Putamen (tissue), 1 donor: Measurements from ENCODE around the gene EIF2D.
"Not testable (repeated sequence)": the region's sequence is repeated elsewhere in the genome, so short reads cannot be mapped to it uniquely, and the experiment has no call there.

Experiments
- DNase-seq: peaks from one replicate; pipeline ENCODE4 v3.0.0-alpha.2; 2016; ENCODE audit warnings: low spot score

The EIF2D gene

GRCh38 chr1:206635080-206635977, 23.1 kb upstream of the EIF2D start, which contains the start of gene DYRK3:
TSS of gene DYRK3 (plus strand) at chr1:206635536. CDS start at chr1:206635704, 168 bp downstream.
- peak; percentile 89 for DNase-seq

GRCh38 chr1:206634365-206635079, 22.3 kb upstream of the EIF2D start:
- peak; percentile 84 for DNase-seq

- DNase-seq: no peak
Observed at GRCh38 chr1:206633708-206634121, 21.4 kb upstream of the EIF2D start.

- no peak for DNase-seq
Observed at GRCh38 chr1:206631085-206631509, 18.8 kb upstream of the EIF2D start.

GRCh38 chr1:206628916-206629315, 16.7 kb upstream of the EIF2D start:
- DNase-seq: no peak

GRCh38 chr1:206626396-206626795, 14.1 kb upstream of the EIF2D start:
- DNase-seq: not testable (repeated sequence)

GRCh38 chr1:206609229-206609991, 2.9 kb downstream of the EIF2D start:
- DNase-seq: no peak

- DNase-seq: no peak
Observed at GRCh38 chr1:206608108-206608698, 4.1 kb downstream of the EIF2D start.

- DNase-seq: no peak
Observed at GRCh38 chr1:206606867-206607266, 5.4 kb downstream of the EIF2D start.

GRCh38 chr1:206604861-206605260, 7.4 kb downstream of the EIF2D start:
- no peak for DNase-seq

- DNase-seq: no peak
Observed at GRCh38 chr1:206600527-206600926, 11.7 kb downstream of the EIF2D start.

GRCh38 chr1:206596319-206596666, 16.0 kb downstream of the EIF2D start:
- no peak for DNase-seq

GRCh38 chr1:206595581-206596318, 16.5 kb downstream of the EIF2D start:
- DNase-seq: no peak

- no peak for DNase-seq
Observed at GRCh38 chr1:206593351-206593925, 18.8 kb downstream of the EIF2D start.

GRCh38 chr1:206591696-206592095, 20.6 kb downstream of the EIF2D start:
- DNase-seq: no peak

GRCh38 chr1:206591226-206591625, 21.0 kb downstream of the EIF2D start:
- no peak for DNase-seq

- DNase-seq: no peak
Observed at GRCh38 chr1:206590025-206590758, 22.1 kb downstream of the EIF2D start.

- no peak for DNase-seq
Observed at GRCh38 chr1:206589206-206589605, 23.1 kb downstream of the EIF2D start.

GRCh38 chr1:206588492-206588891, 23.8 kb downstream of the EIF2D start:
- DNase-seq: no peak

GRCh38 chr1:206587904-206588303, 24.4 kb downstream of the EIF2D start:
- DNase-seq: no peak
